Measurements from ENCODE around the gene RPS15A. TPM values are rescaled to one million over a fixed set of nuclear protein-coding genes. Genes with fewer than 3 reads are reported as not detected.

The RPS15A gene
- total RNA-seq, 2 donors from 2014 or later: 1,367 to 1,664 TPM

DNA sequence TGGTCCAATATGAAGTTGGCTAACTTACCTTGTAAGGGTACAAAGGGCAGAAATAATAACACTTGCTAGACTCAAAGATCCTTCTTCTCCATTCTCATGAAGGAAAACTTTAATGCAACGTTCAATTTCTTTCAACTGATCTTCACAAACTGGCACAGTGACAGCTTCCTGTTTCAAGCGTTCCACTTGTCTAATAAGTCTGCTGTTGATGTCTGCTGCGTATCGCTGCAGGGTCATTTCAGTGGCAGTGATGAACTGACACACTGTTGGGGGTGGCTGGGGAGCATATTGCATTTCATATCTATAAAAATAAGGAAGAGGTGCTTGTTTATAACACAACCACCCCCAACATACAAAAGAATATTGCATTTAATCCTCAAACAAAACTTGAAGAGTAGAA, 44.7 kb upstream of the RPS15A start:
- Histone ChIP-seq H3K9me3 (ENCODE audit: control insufficient read depth, low read length) (no peaks in the 10 kb centered on the region), H3K4me3 (ENCODE audit: low read length) (no peak overlapping the region), H3K36me3 (ENCODE audit: control insufficient read depth, insufficient read depth, low read length) (peaks cover 95% of the 10 kb centered on the region), H3K9ac (ENCODE audit: extremely low read depth, low read length, poor library complexity, severe bottlenecking) (no peak overlapping the region), H3K4me1 (ENCODE audit: control insufficient read depth, insufficient read depth, low read length) (peaks cover 5% of the 10 kb centered on the region), H3K27me3 (ENCODE audit: control insufficient read depth, insufficient read depth, low read length, poor library complexity, severe bottlenecking) (no peaks in the 10 kb centered on the region), H3K27ac (ENCODE audit: low read depth, low read length) (no peak overlapping the region)
- no peaks in the 10 kb centered on the region for H3K27me3 Mint-ChIP-seq (ENCODE audit: insufficient read depth)
- H3K36me3 Mint-ChIP-seq (ENCODE audit: low read depth): peaks cover 81% of the 10 kb centered on the region
- no peak for DNase-seq
- H3K9me3 Mint-ChIP-seq: no peaks in the 10 kb centered on the region
- H3K4me3 Mint-ChIP-seq: no peak overlapping the region
- H3K27ac Mint-ChIP-seq: peak overlapping the region; percentile 31
- TF ChIP-seq, protein P1, sequence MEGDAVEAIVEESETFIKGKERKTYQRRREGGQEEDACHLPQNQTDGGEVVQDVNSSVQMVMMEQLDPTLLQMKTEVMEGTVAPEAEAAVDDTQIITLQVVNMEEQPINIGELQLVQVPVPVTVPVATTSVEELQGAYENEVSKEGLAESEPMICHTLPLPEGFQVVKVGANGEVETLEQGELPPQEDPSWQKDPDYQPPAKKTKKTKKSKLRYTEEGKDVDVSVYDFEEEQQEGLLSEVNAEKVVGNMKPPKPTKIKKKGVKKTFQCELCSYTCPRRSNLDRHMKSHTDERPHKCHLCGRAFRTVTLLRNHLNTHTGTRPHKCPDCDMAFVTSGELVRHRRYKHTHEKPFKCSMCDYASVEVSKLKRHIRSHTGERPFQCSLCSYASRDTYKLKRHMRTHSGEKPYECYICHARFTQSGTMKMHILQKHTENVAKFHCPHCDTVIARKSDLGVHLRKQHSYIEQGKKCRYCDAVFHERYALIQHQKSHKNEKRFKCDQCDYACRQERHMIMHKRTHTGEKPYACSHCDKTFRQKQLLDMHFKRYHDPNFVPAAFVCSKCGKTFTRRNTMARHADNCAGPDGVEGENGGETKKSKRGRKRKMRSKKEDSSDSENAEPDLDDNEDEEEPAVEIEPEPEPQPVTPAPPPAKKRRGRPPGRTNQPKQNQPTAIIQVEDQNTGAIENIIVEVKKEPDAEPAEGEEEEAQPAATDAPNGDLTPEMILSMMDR (conservative IDR thresholded peaks at IDR 0.05): no peak
- H3K4me1 Mint-ChIP-seq: peaks cover 3% of the 10 kb centered on the region
- WGBS, 2 experiments (ENCODE audit: insufficient coverage in 1 of 2, insufficient read length in 1 of 2): 94 to 98% methylated on average over 2 to 4 of the region's 4 CpGs

- no peak for DNase-seq
- Mint-ChIP-seq H3K9me3 (no peaks in the 10 kb centered on the region), H3K4me1 (peaks cover 3% of the 10 kb centered on the region), H3K27me3 (ENCODE audit: insufficient read depth) (no peaks in the 10 kb centered on the region), H3K27ac (peak overlapping the region; percentile 31), H3K36me3 (ENCODE audit: low read depth) (peaks cover 84% of the 10 kb centered on the region), H3K4me3 (no peak overlapping the region)
- Histone ChIP-seq H3K27me3 (ENCODE audit: control insufficient read depth, insufficient read depth, low read length, poor library complexity, severe bottlenecking) (no peaks in the 10 kb centered on the region), H3K9me3 (ENCODE audit: control insufficient read depth, low read length) (no peaks in the 10 kb centered on the region), H3K4me3 (ENCODE audit: low read length) (no peak overlapping the region), H3K4me1 (ENCODE audit: control insufficient read depth, insufficient read depth, low read length) (peaks cover 5% of the 10 kb centered on the region), H3K36me3 (ENCODE audit: control insufficient read depth, insufficient read depth, low read length) (peaks cover 96% of the 10 kb centered on the region), H3K27ac (ENCODE audit: low read depth, low read length) (no peak overlapping the region), H3K9ac (ENCODE audit: extremely low read depth, low read length, poor library complexity, severe bottlenecking) (no peak overlapping the region)
- TF ChIP-seq, protein P1 (conservative IDR thresholded peaks at IDR 0.05): no peak
- WGBS, 2 experiments (ENCODE audit: insufficient coverage in 1 of 2, insufficient read length in 1 of 2): 95 to 99% methylated on average over 7 to 9 of the region's 9 CpGs
Measured at GRCh38 chr16:18833707-18834505, 43.8 kb upstream of the RPS15A start.

DNA sequence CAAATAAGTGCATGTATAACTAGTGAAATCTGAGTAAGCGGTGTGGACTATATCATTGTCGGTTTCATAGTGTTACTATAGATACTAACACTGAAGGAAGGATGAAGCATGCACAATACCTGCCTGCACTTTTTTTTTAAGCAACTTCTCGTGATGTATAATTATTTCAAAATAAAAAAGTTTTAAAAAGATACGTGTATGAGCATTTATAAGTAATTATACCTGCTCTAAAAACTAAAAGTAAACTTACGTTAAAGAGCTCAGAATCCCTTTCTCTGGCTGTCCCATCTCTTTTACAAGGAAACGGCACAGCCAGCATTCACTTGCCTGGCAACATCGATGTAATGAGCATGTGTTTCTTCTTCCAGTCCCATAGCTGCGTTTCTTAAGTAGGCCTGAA, 42.5 kb upstream of the RPS15A start:
- Mint-ChIP-seq H3K27ac (no peak overlapping the region), H3K9me3 (no peaks in the 10 kb centered on the region), H3K36me3 (ENCODE audit: low read depth) (peaks cover 83% of the 10 kb centered on the region), H3K27me3 (ENCODE audit: insufficient read depth) (no peaks in the 10 kb centered on the region), H3K4me1 (peaks cover 8% of the 10 kb centered on the region), H3K4me3 (no peak overlapping the region)
- no peak overlapping the region for H3K9ac ChIP-seq (ENCODE audit: extremely low read depth, low read length, poor library complexity, severe bottlenecking)
- no peaks in the 10 kb centered on the region for H3K9me3 ChIP-seq (ENCODE audit: control insufficient read depth, low read length)
- H3K4me3 ChIP-seq (ENCODE audit: low read length): no peak overlapping the region
- no peaks in the 10 kb centered on the region for H3K27me3 ChIP-seq (ENCODE audit: control insufficient read depth, insufficient read depth, low read length, poor library complexity, severe bottlenecking)
- DNase-seq: no peak
- no peak overlapping the region for H3K27ac ChIP-seq (ENCODE audit: low read depth, low read length)
- TF ChIP-seq, protein P1 (conservative IDR thresholded peaks at IDR 0.05): no peak
- peaks cover 95% of the 10 kb centered on the region for H3K36me3 ChIP-seq (ENCODE audit: control insufficient read depth, insufficient read depth, low read length)
- H3K4me1 ChIP-seq (ENCODE audit: control insufficient read depth, insufficient read depth, low read length): peaks cover 5% of the 10 kb centered on the region
- 85 to 94% methylated on average over 6 to 7 of the region's 8 CpGs for WGBS, 2 experiments (ENCODE audit: insufficient coverage in 1 of 2, insufficient read length in 1 of 2)
